SK-N-SH (cell line): ENCODE data around the gene PLCG2.
"Not testable (repeated sequence)": the region's sequence is repeated elsewhere in the genome, so short reads cannot be mapped to it uniquely, and the experiment has no call there.

Experiments
- CTCF ChIP-seq: fragments of 200-600 bp; sonication (generic); IDR thresholded peaks from 2 replicates; pipeline ENCODE4 v1.6.1; 2017; ENCODE audit warnings: antibody characterized with exemption, mild to moderate bottlenecking, moderate library complexity
- EP300 ChIP-seq, 2 experiments: IDR thresholded peaks; 2 replicates each; pipeline versions ENCODE4 v1.4.0 to v1.6.1; 2012; ENCODE audit warnings: borderline replicate concordance in 1 of 2, low read depth in 1 of 2, low read length in 1 of 2
- FOSL2 ChIP-seq: IDR thresholded peaks from 2 replicates; pipeline ENCODE4 v1.4.0; 2012; ENCODE audit warnings: low read depth, mild to moderate bottlenecking, moderate library complexity, borderline replicate concordance
- FOXM1 ChIP-seq: IDR thresholded peaks from 2 replicates; pipeline ENCODE4 v1.4.0; 2012; ENCODE audit warnings: low read depth, mild to moderate bottlenecking
- MEF2A ChIP-seq: IDR thresholded peaks from 2 replicates; pipeline ENCODE4 v1.4.0; 2012; ENCODE audit warnings: low read depth, borderline replicate concordance
- POLR2AphosphoS5 ChIP-seq: IDR thresholded peaks from 2 replicates; pipeline ENCODE4 v1.6.1; 2012; ENCODE audit warnings: low read depth, low read length
- RAD21 ChIP-seq: IDR thresholded peaks from 2 replicates; pipeline ENCODE4 v1.6.1; 2012; ENCODE audit warnings: mild to moderate bottlenecking, low read length

DNA sequence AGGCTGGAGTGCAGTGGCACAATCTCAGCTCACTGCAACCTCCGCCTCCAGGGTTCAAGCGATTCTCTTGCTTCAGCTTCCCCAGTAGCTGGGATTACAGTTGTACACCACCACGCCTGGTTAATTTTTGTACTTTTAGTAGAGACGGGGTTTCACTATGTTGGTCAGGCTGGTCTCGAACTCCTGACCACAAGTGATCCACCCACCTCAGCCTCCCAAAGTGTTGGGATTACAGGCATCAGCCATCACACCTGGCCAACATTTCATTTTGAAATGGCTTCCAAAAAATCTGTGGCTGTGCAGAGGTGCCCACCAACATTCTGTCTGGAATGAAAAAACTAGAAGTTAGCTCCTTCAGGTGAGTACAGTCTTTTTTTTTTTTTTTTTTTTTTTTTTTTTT lies 22.6 kb downstream of the PLCG2 start:
- not testable (repeated sequence) for TF ChIP-seq CTCF; FOXM1; FOSL2; MEF2A; EP300 (IDR thresholded peaks at IDR 0.05; ENCODE audit: borderline replicate concordance in 1 of 2, low read depth in 1 of 2, low read length in 1 of 2); POLR2AphosphoS5; RAD21
